Mesenchymal stem cell (in vitro differentiated cells and primary cell): Measurements from ENCODE around the gene EFCAB6.

Experiments
- DNase-seq: peaks from one replicate; pipeline ENCODE4 v3.0.0-alpha.2; 2013
- H2AFZ ChIP-seq: one replicate; pipeline ENCODE4 v1.6.1; 2013; ENCODE audit warnings: low read depth, mild to moderate bottlenecking, control low read depth, inconsistent platforms, low read length, moderate library complexity
- H2AK5ac ChIP-seq: 2 replicates; pipeline ENCODE4 v1.6.1; 2013; ENCODE audit warnings: low read length, moderate library complexity, mild to moderate bottlenecking, inconsistent platforms; ENCODE audit not compliant: severe bottlenecking
- H2BK120ac ChIP-seq: one replicate; pipeline ENCODE4 v1.6.1; 2013; ENCODE audit warnings: low read depth, mild to moderate bottlenecking, inconsistent platforms, low read length, moderate library complexity
- H2BK12ac ChIP-seq, 2 experiments: one replicate each; pipeline ENCODE4 v1.6.1; 2013; ENCODE audit warnings: inconsistent platforms in 2 of 2, low read length in 2 of 2, mild to moderate bottlenecking in 2 of 2, moderate library complexity in 2 of 2, control low read depth in 1 of 2
- H2BK15ac ChIP-seq: one replicate; pipeline ENCODE4 v1.6.1; 2013; ENCODE audit warnings: mild to moderate bottlenecking, low read depth, inconsistent platforms; ENCODE audit not compliant: poor library complexity, severe bottlenecking
- H2BK5ac ChIP-seq: 2 replicates; pipeline ENCODE4 v1.6.1; 2013; ENCODE audit warnings: low read depth, mild to moderate bottlenecking, low read length, control low read depth, inconsistent platforms; ENCODE audit not compliant: poor library complexity, severe bottlenecking
- H3K14ac ChIP-seq, 2 experiments: one replicate each; pipeline ENCODE4 v1.6.1; 2013; ENCODE audit warnings: inconsistent platforms in 2 of 2, low read length in 2 of 2, control low read depth in 1 of 2, mild to moderate bottlenecking in 1 of 2, moderate library complexity in 1 of 2
- H3K18ac ChIP-seq, 2 experiments: one replicate each; pipeline ENCODE4 v1.6.1; 2013; ENCODE audit warnings: inconsistent platforms in 2 of 2, low read length in 2 of 2, control low read depth in 1 of 2, low read depth in 1 of 2, mild to moderate bottlenecking in 1 of 2
- H3K23ac ChIP-seq, 2 experiments: one replicate each; pipeline ENCODE4 v1.6.1; 2013; ENCODE audit warnings: inconsistent platforms in 2 of 2, low read length in 2 of 2, mild to moderate bottlenecking in 2 of 2, moderate library complexity in 2 of 2, control low read depth in 1 of 2
- H3K27ac ChIP-seq: 2 replicates; pipeline ENCODE4 v1.5.1; 2013; ENCODE audit warnings: mild to moderate bottlenecking, moderate library complexity, low read length, control low read depth, inconsistent platforms; ENCODE audit not compliant: poor library complexity, severe bottlenecking
- H3K27me3 ChIP-seq, 2 experiments: 2 replicates each; pipeline versions ENCODE4 v1.6.1 to v1.7.0; 2013; ENCODE audit warnings: low read length in 2 of 2, mild to moderate bottlenecking in 2 of 2, moderate library complexity in 2 of 2, control low read depth in 1 of 2, inconsistent platforms in 1 of 2; ENCODE audit not compliant: control insufficient read depth in 1 of 2, insufficient read depth in 1 of 2
- H3K36me3 ChIP-seq, 2 experiments: 2 replicates each; pipeline versions ENCODE4 v1.6.1 to v1.7.0; 2013; ENCODE audit warnings: low read length in 2 of 2, control low read depth in 1 of 2, inconsistent platforms in 1 of 2, low read depth in 1 of 2, mild to moderate bottlenecking in 1 of 2; ENCODE audit not compliant: insufficient read depth in 2 of 2, control insufficient read depth in 1 of 2
- H3K4ac ChIP-seq, 2 experiments: one replicate each; pipeline ENCODE4 v1.6.1; 2013; ENCODE audit warnings: inconsistent platforms in 2 of 2, low read length in 2 of 2, mild to moderate bottlenecking in 2 of 2, moderate library complexity in 2 of 2, control low read depth in 1 of 2, low read depth in 1 of 2
- H3K4me1 ChIP-seq: 2 replicates; pipeline ENCODE4 v1.6.1; 2013; ENCODE audit warnings: low read depth, low read length, control low read depth; ENCODE audit not compliant: control insufficient read depth, insufficient read depth
- H3K4me2 ChIP-seq: 2 replicates; pipeline ENCODE4 v1.6.1; 2013; ENCODE audit warnings: low read length, mild to moderate bottlenecking, inconsistent platforms; ENCODE audit not compliant: poor library complexity, severe bottlenecking
- H3K4me3 ChIP-seq, 2 experiments: 2 replicates each; pipeline versions ENCODE4 v1.5.1 to v1.7.0; 2013; ENCODE audit warnings: low read length in 2 of 2, mild to moderate bottlenecking in 2 of 2, control low read depth in 1 of 2, low read depth in 1 of 2; ENCODE audit not compliant: insufficient read depth in 1 of 2
- H3K79me1 ChIP-seq: replicated peaks from 2 replicates; pipeline ENCODE4 v1.6.1; 2013; ENCODE audit warnings: mild to moderate bottlenecking, control low read depth, low read length, inconsistent platforms; ENCODE audit not compliant: poor library complexity, severe bottlenecking
- H3K9ac ChIP-seq: 2 replicates; pipeline ENCODE4 v1.7.0; 2013; ENCODE audit warnings: mild to moderate bottlenecking, low read length, moderate library complexity
- H3K9me3 ChIP-seq: 2 replicates; pipeline ENCODE4 v1.7.0; 2013; ENCODE audit warnings: mild to moderate bottlenecking, low read length; ENCODE audit not compliant: control insufficient read depth
- H4K8ac ChIP-seq: one replicate; pipeline ENCODE4 v1.6.1; 2013; ENCODE audit warnings: inconsistent platforms, mild to moderate bottlenecking, low read length, moderate library complexity
- H4K91ac ChIP-seq: one replicate; pipeline ENCODE4 v1.6.1; 2013; ENCODE audit warnings: mild to moderate bottlenecking, low read length, inconsistent platforms
- WGBS: methylation state at CpG from one replicate; pipeline ENCODE4 v1.1.7; 2013; ENCODE audit warnings: mixed read lengths; 5-methylcytosine and 5-hydroxymethylcytosine counted together

EFCAB6 gene

GRCh38 chr22:43754176-43754575 is 57.9 kb downstream of the EFCAB6 start:
- Histone ChIP-seq H3K4ac (no peak overlapping the region), H3K9ac (no peak overlapping the region), H3K27me3 (peaks cover 0 to 5% of the 10 kb centered on the region in 2 experiments), H3K9me3 (no peaks in the 10 kb centered on the region), H2AK5ac (no peak overlapping the region), H3K4me1 (no peaks in the 10 kb centered on the region), H3K79me1 (no peaks in the 10 kb centered on the region), H3K18ac (no peak overlapping the region), H3K4me3 (no peak overlapping the region), H2AFZ (no peak overlapping the region), H2BK15ac (no peak overlapping the region), H2BK5ac (no peak overlapping the region), H3K36me3 (no peaks in the 10 kb centered on the region), H4K8ac (no peak overlapping the region), H4K91ac (no peak overlapping the region), H3K27ac (no peak overlapping the region), H3K14ac (no peak overlapping the region), H2BK12ac (no peak overlapping the region), H3K4me2 (no peak overlapping the region), H2BK120ac (no peak overlapping the region), H3K23ac (no peak overlapping the region)
- WGBS: 52% methylated on average over 4 of the region's 5 CpGs
- no peak for DNase-seq

GRCh38 chr22:43753688-43754087 is 58.4 kb downstream of the EFCAB6 start:
- H3K9me3 ChIP-seq: no peaks in the 10 kb centered on the region
- H2BK12ac ChIP-seq: no peak overlapping the region
- H4K91ac ChIP-seq: no peak overlapping the region
- H3K27ac ChIP-seq: no peak overlapping the region
- no peak overlapping the region for H3K9ac ChIP-seq
- 81% methylated on average over 1 of the region's 2 CpGs for WGBS
- H2AK5ac ChIP-seq: no peak overlapping the region
- H3K4ac ChIP-seq: no peak overlapping the region
- no peaks in the 10 kb centered on the region for H3K79me1 ChIP-seq
- H2BK15ac ChIP-seq: no peak overlapping the region
- H2BK120ac ChIP-seq: no peak overlapping the region
- no peaks in the 10 kb centered on the region for H3K36me3 ChIP-seq
- no peak overlapping the region for H2AFZ ChIP-seq
- H3K4me3 ChIP-seq: no peak overlapping the region
- H3K27me3 ChIP-seq: peaks cover 2 to 5% of the 10 kb centered on the region in 2 experiments
- no peak overlapping the region for H3K4me2 ChIP-seq
- H3K4me1 ChIP-seq: no peaks in the 10 kb centered on the region
- no peak overlapping the region for H3K14ac ChIP-seq
- H3K18ac ChIP-seq: no peak overlapping the region
- DNase-seq: no peak
- no peak overlapping the region for H2BK5ac ChIP-seq
- H4K8ac ChIP-seq: no peak overlapping the region
- no peak overlapping the region for H3K23ac ChIP-seq

- no peak overlapping the region for H3K4ac ChIP-seq
- DNase-seq: no peak
- no peak overlapping the region for H2AFZ ChIP-seq
- no peak overlapping the region for H3K9ac ChIP-seq
- H3K4me1 ChIP-seq: no peaks in the 10 kb centered on the region
- no peak overlapping the region for H4K91ac ChIP-seq
- H3K27me3 ChIP-seq: peaks cover 10 to 19% of the 10 kb centered on the region in 2 experiments
- H3K18ac ChIP-seq: no peak overlapping the region
- H3K4me3 ChIP-seq: no peak overlapping the region
- no peak overlapping the region for H2BK12ac ChIP-seq
- no peak overlapping the region for H2BK120ac ChIP-seq
- H3K36me3 ChIP-seq: no peaks in the 10 kb centered on the region
- no peaks in the 10 kb centered on the region for H3K79me1 ChIP-seq
- no peak overlapping the region for H4K8ac ChIP-seq
- H2BK5ac ChIP-seq: no peak overlapping the region
- H3K14ac ChIP-seq: no peak overlapping the region
- H2AK5ac ChIP-seq: no peak overlapping the region
- H3K4me2 ChIP-seq: no peak overlapping the region
- H3K27ac ChIP-seq: no peak overlapping the region
- no peaks in the 10 kb centered on the region for H3K9me3 ChIP-seq
- H2BK15ac ChIP-seq: no peak overlapping the region
- 86% methylated on average over 2 of the region's 3 CpGs for WGBS
- no peak overlapping the region for H3K23ac ChIP-seq
These were observed 61.4 kb downstream of the EFCAB6 start for GRCh38 chr22:43750751-43751150.

- WGBS: 82% methylated on average over 15 of the region's 15 CpGs
- no peak overlapping the region for H4K91ac ChIP-seq
- H3K4me2 ChIP-seq: no peak overlapping the region
- no peak overlapping the region for H2BK15ac ChIP-seq
- H3K36me3 ChIP-seq: no peaks in the 10 kb centered on the region
- no peak overlapping the region for H3K18ac ChIP-seq
- no peak overlapping the region for H3K23ac ChIP-seq
- H3K4me1 ChIP-seq: no peaks in the 10 kb centered on the region
- no peak overlapping the region for H2BK12ac ChIP-seq
- no peak overlapping the region for H3K14ac ChIP-seq
- H2BK120ac ChIP-seq: no peak overlapping the region
- H4K8ac ChIP-seq: no peak overlapping the region
- no peak overlapping the region for H2AFZ ChIP-seq
- no peak overlapping the region for H3K27ac ChIP-seq
- H3K79me1 ChIP-seq: no peaks in the 10 kb centered on the region
- no peaks in the 10 kb centered on the region for H3K9me3 ChIP-seq
- no peak overlapping the region for H3K4me3 ChIP-seq
- DNase-seq: no peak
- H3K27me3 ChIP-seq: peaks cover 10 to 32% of the 10 kb centered on the region in 2 experiments
- H2BK5ac ChIP-seq: no peak overlapping the region
- H3K4ac ChIP-seq: no peak overlapping the region
- H3K9ac ChIP-seq: no peak overlapping the region
- H2AK5ac ChIP-seq: no peak overlapping the region
These were observed 62.6 kb downstream of the EFCAB6 start for GRCh38 chr22:43749473-43749872.
